GM12878 (cell line): ENCODE measurements around the gene SMIM32. TPM values are rescaled to one million over a fixed set of nuclear protein-coding genes. Genes with fewer than 3 reads are reported as not detected.

Source experiments
- ATAC-seq: fragments of 200-7000 bp; cut with Tn5 transposase; 3 replicates; pipeline ENCODE4 v1.9.1; 2020; ENCODE audit warnings: mild to moderate bottlenecking, moderate library complexity
- BruUV-seq: library from RNA; stranded (reverse); fragments of 400-500 nt; replicated peaks from 2 replicates; lab custom pipeline; 2021; lab: Mats Ljungman, UMichigan
- CTCF ChIA-PET: fragments of 300-600 bp; sonication (Branson Sonifier 250); formaldehyde crosslinking; extraction: SDS; loops from one replicate; lab custom pipeline; 2021; ENCODE audit warnings: inconsistent platforms; lab: Yijun Ruan, JAX
- POLR2A ChIA-PET: fragments of 350-600 bp; formaldehyde crosslinking; extraction: SDS; loops from one replicate; lab custom pipeline; 2021; ENCODE audit warnings: inconsistent platforms; lab: Charles Lee
- RAD21 ChIA-PET: fragments of 300-600 bp; sonication (Branson Sonifier 250); formaldehyde crosslinking; loops from one replicate; lab custom pipeline; 2023; ENCODE audit warnings: antibody characterized with exemption; ENCODE audit not compliant: unreplicated experiment; lab: Charles Lee
- SMC1A ChIA-PET: fragments of 300-600 bp; sonication (Branson Sonifier 250); formaldehyde crosslinking; loops from one replicate; lab custom pipeline; 2023; ENCODE audit not compliant: unreplicated experiment, uncharacterized antibody; lab: Charles Lee
- DNase-seq: peaks from one replicate; pipeline ENCODE4 v3.0.0-alpha.2; 2011; ENCODE audit warnings: low read depth, low spot score
- FAIRE-seq: peaks from 3 replicates; lab custom pipeline; 2011; peaks lifted over from hg19 to GRCh38; lab: Jason Lieb, UNC
- H2AFZ ChIP-seq: 2 replicates; pipeline ENCODE4 v1.6.0; 2011; ENCODE audit warnings: low read depth, low read length, control low read depth; ENCODE audit not compliant: control insufficient read depth
- H3K27ac ChIP-seq: 2 replicates; pipeline ENCODE4 v1.5.1; 2011; ENCODE audit warnings: control low read depth; ENCODE audit not compliant: control insufficient read depth, insufficient read depth
- H3K27me3 ChIP-seq, 2 experiments: replicated peaks in 1 of 2; 2 replicates each; pipeline versions ENCODE4 v1.6.0 to v1.6.1; 2011; ENCODE audit warnings: low read length in 1 of 2; ENCODE audit not compliant: control insufficient read depth in 2 of 2, insufficient read depth in 2 of 2
- H3K36me3 ChIP-seq, 2 experiments: 2 replicates each; pipeline ENCODE4 v1.5.1; 2011; ENCODE audit warnings: low read length in 1 of 2; ENCODE audit not compliant: control insufficient read depth in 2 of 2, insufficient read depth in 2 of 2
- H3K4me1 ChIP-seq: 2 replicates; pipeline ENCODE4 v1.6.1; 2011; ENCODE audit warnings: mild to moderate bottlenecking, low read length, moderate library complexity, mixed read lengths; ENCODE audit not compliant: control insufficient read depth, insufficient read depth
- H3K4me2 ChIP-seq: 2 replicates; pipeline ENCODE4 v1.6.0; 2011; ENCODE audit warnings: control low read depth; ENCODE audit not compliant: control insufficient read depth, insufficient read depth
- H3K4me3 ChIP-seq: fragments of 200-600 bp; sonication (generic); 2 replicates; pipeline ENCODE4 v1.5.1; 2016
- H3K79me2 ChIP-seq: 2 replicates; pipeline ENCODE4 v1.6.0; 2011; ENCODE audit warnings: low read length; ENCODE audit not compliant: control insufficient read depth, insufficient read depth
- H3K9ac ChIP-seq: 2 replicates; pipeline ENCODE4 v1.8.0; 2011; ENCODE audit warnings: low read length, control low read depth, mixed read lengths; ENCODE audit not compliant: control insufficient read depth, insufficient read depth
- H3K9me3 ChIP-seq: replicated peaks from 3 replicates; pipeline ENCODE4 v1.5.1; 2011; ENCODE audit warnings: mild to moderate bottlenecking, low read length; ENCODE audit not compliant: control insufficient read depth, insufficient read depth
- H4K20me1 ChIP-seq: 2 replicates; pipeline ENCODE4 v1.6.0; 2011; ENCODE audit not compliant: control insufficient read depth, insufficient read depth
- ETV6 ChIP-seq, 2 experiments: fragments of 450-650 bp in 1 of 2; IDR thresholded peaks in 1 of 2; conservative IDR thresholded peaks in 1 of 2; 2 replicates each; pipeline ENCODE4 v1.6.1; 2014; ENCODE audit warnings: antibody characterized with exemption in 1 of 2, borderline replicate concordance in 1 of 2, low read depth in 1 of 2, mild to moderate bottlenecking in 1 of 2, moderate library complexity in 1 of 2
- HDAC2 ChIP-seq: fragments of 200-600 bp; sonication (generic); IDR thresholded peaks from 2 replicates; pipeline ENCODE4 v1.6.1; 2017
- HDGF ChIP-seq: fragments of 450-650 bp; IDR thresholded peaks from 2 replicates; pipeline ENCODE4 v1.6.1; 2016; ENCODE audit warnings: antibody characterized with exemption
- RAD21 ChIP-seq: IDR thresholded peaks from 2 replicates; pipeline ENCODE4 v1.6.1; 2011; ENCODE audit warnings: mild to moderate bottlenecking, low read depth, low read length, moderate library complexity; ENCODE audit not compliant: insufficient read depth
- RUNX3 ChIP-seq: IDR thresholded peaks from 2 replicates; pipeline ENCODE4 v1.6.1; 2012; ENCODE audit warnings: low read length, inconsistent platforms
- SMC3 ChIP-seq: IDR thresholded peaks from 2 replicates; pipeline ENCODE4 v1.6.1; 2011; ENCODE audit warnings: low read length, improper control_type of control experiment, borderline replicate concordance
- SP1 ChIP-seq: IDR thresholded peaks from one replicate; pipeline ENCODE4 v1.6.1; 2011; ENCODE audit warnings: low read depth, low read length
- YY1 ChIP-seq: IDR thresholded peaks from 2 replicates; pipeline ENCODE4 v1.6.1; 2011; ENCODE audit warnings: low read depth, mild to moderate bottlenecking, low read length
- WGBS: methylation state at CpG from one replicate; pipeline ENCODE4 v1.1.6; 2016; ENCODE audit warnings: low lambda C conversion rate; ENCODE audit not compliant: insufficient replicate concordance, insufficient coverage; ENCODE audit errors: missing lambda C conversion rate; 5-methylcytosine and 5-hydroxymethylcytosine counted together
- in situ Hi-C: fragments of 300-500 bp; cut with MboI; formaldehyde crosslinking; loops from 9 replicates; pipeline ENCODE4 v1.14.3; 2018; ENCODE audit warnings: mixed read lengths
- intact Hi-C: fragments of 100-400 bp; cut with micrococcal nuclease; formaldehyde crosslinking; loops from one replicate; pipeline ENCODE4 v1.14.2; 2022; ENCODE audit not compliant: unreplicated experiment
- polyA plus RNA-seq, 11 experiments: library from polyadenylated mRNA; depleted of rRNA in 4 of 11; unstranded in 6 of 11; stranded (reverse) in 5 of 11; fragments of >200 nt; fragmentation: Nextera tagmentation in 4 of 11; fragmentation: Illumina TruSeq in 1 of 11; extraction: Ambion mirVana in 4 of 11; extraction: Trizol in 1 of 11; gene quantifications; 1 replicate in 1 of 11; 2 replicates in 10 of 11; pipeline versions ENCODE4 v1.2.1 to v1.2.3, GENCODE V29; 2011 to 2016; ENCODE audit warnings: inconsistent platforms in 2 of 11, missing spikeins in 2 of 11, low read depth in 1 of 11
- total RNA-seq, 4 experiments: library from RNA; depleted of rRNA in 3 of 4; stranded (reverse); fragments of >200 nt in 3 of 4; fragmentation: Illumina TruSeq in 1 of 4; extraction: Trizol in 1 of 4; gene quantifications; 2 replicates each; pipeline versions ENCODE4 v1.2.1 to v1.2.3, GENCODE V29; 2013 to 2021
- TF ChIP-seq, protein P1 (sequence below), 3 experiments: IDR thresholded peaks in 2 of 3; conservative IDR thresholded peaks in 1 of 3; 2 replicates each; pipeline ENCODE4 v1.5.1; 2011; ENCODE audit warnings: low read depth in 3 of 3, low read length in 3 of 3, mild to moderate bottlenecking in 3 of 3, control low read depth in 2 of 3, moderate library complexity in 2 of 3, inconsistent platforms in 1 of 3, mixed read lengths in 1 of 3; ENCODE audit not compliant: control insufficient read depth in 2 of 3, insufficient read depth in 1 of 3; ENCODE audit errors: extremely low read depth in 1 of 3

SMIM32 gene
- total and polyA plus RNA-seq, 10 of the 15 experiments (the other 5 are each of a cell fraction or from before 2014, with no cell fraction given): not detected

DNA sequence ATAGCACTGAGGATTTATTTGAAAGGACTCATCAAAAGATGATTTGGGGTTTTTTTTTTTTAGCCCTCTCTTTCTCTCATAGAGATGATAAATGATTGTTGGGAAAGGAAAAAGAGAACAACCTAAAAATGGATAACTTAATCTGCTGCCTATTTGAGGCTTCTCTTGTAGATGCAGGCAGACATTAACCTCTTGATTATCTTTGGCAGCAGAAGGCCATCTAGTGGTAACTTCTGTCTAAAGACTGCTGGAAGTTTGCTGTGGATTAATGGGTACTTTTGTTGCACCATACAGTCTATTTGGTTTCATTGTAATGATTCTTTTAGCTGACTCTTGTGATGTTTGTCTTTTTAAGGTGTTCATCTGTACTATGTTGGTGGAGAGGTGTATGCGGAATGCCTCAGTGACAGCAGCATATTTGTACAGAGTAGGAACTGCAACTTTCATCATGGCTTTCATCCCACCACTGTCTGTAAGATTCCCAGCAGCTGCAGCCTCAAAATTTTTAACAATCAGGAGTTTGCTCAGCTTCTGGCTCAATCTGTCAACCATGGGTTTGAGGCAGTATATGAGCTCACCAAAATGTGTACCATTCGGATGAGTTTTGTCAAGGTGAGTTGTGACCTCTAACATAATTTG, 18.8 kb downstream of the SMIM32 start:
- SMC1A ChIA-PET: interaction anchor here (0.6 to 6.6 kb wide), 16 partner anchors 32 to 281 kb away, joined by 3 to 56 read pairs (median 4); no protein-coding TSS in a partner anchor
- Histone ChIP-seq H3K4me3 (no peak overlapping the region), H3K9me3 (no peaks in the 10 kb centered on the region), H3K9ac (no peak overlapping the region), H4K20me1 (no peaks in the 10 kb centered on the region), H3K27me3 (no peaks in the 10 kb centered on the region), H3K4me2 (no peak overlapping the region), H2AFZ (no peak overlapping the region), H3K27ac (no peak overlapping the region), H3K4me1 (no peaks in the 10 kb centered on the region), H3K36me3 (peaks cover 0 to 15% of the 10 kb centered on the region in 2 experiments; a peak in 3 of 4 replicates), H3K79me2 (no peaks in the 10 kb centered on the region)
- BruUV-seq: no TSS peak
- 100% methylated on average over 2 of the region's 2 CpGs for WGBS
- RAD21 ChIA-PET: interaction anchor here (0.7 to 1.8 kb wide), 12 partner anchors 11 to 232 kb away, joined by 3 to 9 read pairs (median 4); no protein-coding TSS in a partner anchor
- intact Hi-C loops: loop anchor here (1.0 to 10.0 kb wide), 5 partner anchors 92 to 287 kb away; no protein-coding TSS in a partner anchor
- CTCF ChIA-PET: interaction anchor here (0.6 to 8.4 kb wide), 27 partner anchors 9 to 750 kb away, joined by 3 to 76 read pairs (median 5); no protein-coding TSS in a partner anchor
- in situ Hi-C loops: no loop called here
- POLR2A ChIA-PET: interaction anchor here (0.5 kb wide), 1 partner anchor 1305 kb away, joined by 3 read pairs; no protein-coding TSS in a partner anchor
- peak; percentile 12 for DNase-seq
- FAIRE-seq: peak; percentile 97
- ATAC-seq: peak; percentile 88
- peak; percentile 63; the same call in 1 of the 2 replicates for TF ChIP-seq YY1
- no peak for TF ChIP-seq HDGF
- TF ChIP-seq RAD21: peak; percentile 81
- TF ChIP-seq, protein P1, sequence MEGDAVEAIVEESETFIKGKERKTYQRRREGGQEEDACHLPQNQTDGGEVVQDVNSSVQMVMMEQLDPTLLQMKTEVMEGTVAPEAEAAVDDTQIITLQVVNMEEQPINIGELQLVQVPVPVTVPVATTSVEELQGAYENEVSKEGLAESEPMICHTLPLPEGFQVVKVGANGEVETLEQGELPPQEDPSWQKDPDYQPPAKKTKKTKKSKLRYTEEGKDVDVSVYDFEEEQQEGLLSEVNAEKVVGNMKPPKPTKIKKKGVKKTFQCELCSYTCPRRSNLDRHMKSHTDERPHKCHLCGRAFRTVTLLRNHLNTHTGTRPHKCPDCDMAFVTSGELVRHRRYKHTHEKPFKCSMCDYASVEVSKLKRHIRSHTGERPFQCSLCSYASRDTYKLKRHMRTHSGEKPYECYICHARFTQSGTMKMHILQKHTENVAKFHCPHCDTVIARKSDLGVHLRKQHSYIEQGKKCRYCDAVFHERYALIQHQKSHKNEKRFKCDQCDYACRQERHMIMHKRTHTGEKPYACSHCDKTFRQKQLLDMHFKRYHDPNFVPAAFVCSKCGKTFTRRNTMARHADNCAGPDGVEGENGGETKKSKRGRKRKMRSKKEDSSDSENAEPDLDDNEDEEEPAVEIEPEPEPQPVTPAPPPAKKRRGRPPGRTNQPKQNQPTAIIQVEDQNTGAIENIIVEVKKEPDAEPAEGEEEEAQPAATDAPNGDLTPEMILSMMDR (IDR thresholded peaks at IDR 0.05 in 2 of 3, conservative IDR thresholded peaks at IDR 0.05 in 1 of 3; ENCODE audit: control insufficient read depth in 2 of 3, extremely low read depth in 1 of 3, insufficient read depth in 1 of 3, low read depth in 3 of 3, low read length in 3 of 3): peak; percentile 67 to 74 (median 70)
- TF ChIP-seq HDAC2: no peak
- TF ChIP-seq SMC3: peak; percentile 62; the same call in 1 of the 2 replicates
- no peak for TF ChIP-seq RUNX3
- no peak for TF ChIP-seq ETV6 (conservative IDR thresholded peaks at IDR 0.05 in 1 of 2, IDR thresholded peaks at IDR 0.05 in 1 of 2; ENCODE audit: borderline replicate concordance in 1 of 2, low read depth in 1 of 2)
- TF ChIP-seq SP1: no peak
